Measurements from ENCODE around the gene EYS. TPM values are rescaled to one million over a fixed set of nuclear protein-coding genes. Genes with fewer than 3 reads are reported as not detected.

EYS gene
- total RNA-seq, 2 donors from 2014 or later = not detected

- H3K4me3 ChIP-seq = no peak overlapping the region
- no peaks in the 10 kb centered on the region for H3K36me3 ChIP-seq
- H3K4me1 ChIP-seq (ENCODE audit: control insufficient read depth in 1 of 2, low read depth in 2 of 2) = no peaks in the 10 kb centered on the region
- DNase-seq (ENCODE audit: low spot score) (no peak), ATAC-seq (ENCODE audit: insufficient number of reproducible peaks, low FRiP score, low read depth) (no peak)
- no peaks in the 10 kb centered on the region for H3K9me3 ChIP-seq
- H3K27ac ChIP-seq = no peak overlapping the region
- H3K27me3 ChIP-seq (replicated peaks; ENCODE audit: insufficient read depth) = no peaks in the 10 kb centered on the region
- TF ChIP-seq CTCF (IDR thresholded peaks at IDR 0.05) = no peak
Measured at GRCh38 chr6:65711531-65711930, 4.5 kb upstream of the EYS start.

GRCh38 chr6:65709099-65709830 lies 2.2 kb upstream of the EYS start:
- Histone ChIP-seq H3K9me3 (no peaks in the 10 kb centered on the region), H3K36me3 (no peaks in the 10 kb centered on the region), H3K27ac (no peak overlapping the region), H3K4me1 (ENCODE audit: control insufficient read depth in 1 of 2, low read depth in 2 of 2) (no peaks in the 10 kb centered on the region), H3K27me3 (replicated peaks; ENCODE audit: insufficient read depth) (no peaks in the 10 kb centered on the region), H3K4me3 (no peak overlapping the region)
- DNase-seq (ENCODE audit: low spot score) (no peak), ATAC-seq (ENCODE audit: insufficient number of reproducible peaks, low FRiP score, low read depth) (no peak)
- TF ChIP-seq CTCF (IDR thresholded peaks at IDR 0.05) = no peak

GRCh38 chr6:65708162-65708561 lies 1.1 kb upstream of the EYS start:
- no peak overlapping the region for H3K4me3 ChIP-seq
- ATAC-seq (ENCODE audit: insufficient number of reproducible peaks, low FRiP score, low read depth) (no peak), DNase-seq (ENCODE audit: low spot score) (no peak)
- no peaks in the 10 kb centered on the region for H3K36me3 ChIP-seq
- H3K27me3 ChIP-seq (replicated peaks; ENCODE audit: insufficient read depth) = no peaks in the 10 kb centered on the region
- H3K9me3 ChIP-seq = no peaks in the 10 kb centered on the region
- no peaks in the 10 kb centered on the region for H3K4me1 ChIP-seq (ENCODE audit: control insufficient read depth in 1 of 2, low read depth in 2 of 2)
- no peak for TF ChIP-seq CTCF (IDR thresholded peaks at IDR 0.05)
- H3K27ac ChIP-seq = no peak overlapping the region

- no peak for ATAC-seq (ENCODE audit: insufficient number of reproducible peaks, low FRiP score, low read depth)
- H3K4me1 ChIP-seq (ENCODE audit: control insufficient read depth in 1 of 2, low read depth in 2 of 2) = no peaks in the 10 kb centered on the region
- no peaks in the 10 kb centered on the region for H3K27me3 ChIP-seq (replicated peaks; ENCODE audit: insufficient read depth)
- no peak overlapping the region for H3K4me3 ChIP-seq
- H3K27ac ChIP-seq = no peak overlapping the region
- no peak for DNase-seq (ENCODE audit: low spot score)
- TF ChIP-seq CTCF (IDR thresholded peaks at IDR 0.05) = no peak
- H3K9me3 ChIP-seq = no peaks in the 10 kb centered on the region
- H3K36me3 ChIP-seq = no peaks in the 10 kb centered on the region
Measured at GRCh38 chr6:65706436-65706835, 590 bp downstream of the EYS start.

GRCh38 chr6:65701325-65701724 lies 5.7 kb downstream of the EYS start:
- Histone ChIP-seq H3K9me3 (no peaks in the 10 kb centered on the region), H3K4me1 (ENCODE audit: control insufficient read depth in 1 of 2, low read depth in 2 of 2) (no peaks in the 10 kb centered on the region), H3K27me3 (replicated peaks; ENCODE audit: insufficient read depth) (no peaks in the 10 kb centered on the region), H3K4me3 (no peak overlapping the region), H3K36me3 (no peaks in the 10 kb centered on the region), H3K27ac (no peak overlapping the region)
- DNase-seq (ENCODE audit: low spot score) (no peak), ATAC-seq (ENCODE audit: insufficient number of reproducible peaks, low FRiP score, low read depth) (no peak)
- no peak for TF ChIP-seq CTCF (IDR thresholded peaks at IDR 0.05)

Measured in thoracic aorta (tissue), 2 donors.